Glomerular endothelial cell (primary cell): ENCODE results near the gene STAC3. TPM values are rescaled to one million over a fixed set of nuclear protein-coding genes. Genes with fewer than 3 reads are reported as not detected.

Source experiments
- DNase-seq: peaks from one replicate; pipeline ENCODE4 v3.0.0-alpha.2; 2011; ENCODE audit warnings: low read depth, low spot score; ENCODE audit errors: extremely low read depth
- total RNA-seq: library from RNA; depleted of rRNA; stranded (reverse); fragments of >200 nt; gene quantifications from 2 replicates; pipeline ENCODE4 v1.2.3, GENCODE V29; 2015

Gene STAC3
- total RNA-seq, 1 donor from 2014 or later = 0.18 TPM

DNA sequence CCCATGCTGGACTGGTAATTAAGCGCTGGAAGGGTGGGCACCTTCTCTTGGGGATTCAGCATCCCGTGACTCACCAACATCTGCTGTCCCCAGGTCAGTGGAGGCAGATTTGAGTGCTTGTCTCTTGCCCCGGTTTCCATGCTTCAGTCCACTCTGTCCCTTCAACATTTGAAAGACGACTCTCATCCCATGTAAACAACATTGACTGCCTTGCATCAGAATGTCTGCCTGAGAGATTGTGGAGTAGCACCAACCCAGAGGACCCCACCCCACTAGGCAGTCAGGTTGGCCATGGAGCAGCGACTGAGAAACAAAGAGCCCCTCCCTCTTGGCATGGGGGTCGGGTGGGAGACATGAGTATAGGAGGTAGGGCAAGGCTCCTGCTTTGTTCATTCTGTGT is 4.9 kb upstream of the STAC3 start:
- DNase-seq = no peak

GRCh38 chr12:57254506-57255280 is 3.7 kb upstream of the STAC3 start:
- DNase-seq = no peak

- DNase-seq = no peak
Observed at GRCh38 chr12:57250541-57250940, 446 bp downstream of the STAC3 start.

DNA sequence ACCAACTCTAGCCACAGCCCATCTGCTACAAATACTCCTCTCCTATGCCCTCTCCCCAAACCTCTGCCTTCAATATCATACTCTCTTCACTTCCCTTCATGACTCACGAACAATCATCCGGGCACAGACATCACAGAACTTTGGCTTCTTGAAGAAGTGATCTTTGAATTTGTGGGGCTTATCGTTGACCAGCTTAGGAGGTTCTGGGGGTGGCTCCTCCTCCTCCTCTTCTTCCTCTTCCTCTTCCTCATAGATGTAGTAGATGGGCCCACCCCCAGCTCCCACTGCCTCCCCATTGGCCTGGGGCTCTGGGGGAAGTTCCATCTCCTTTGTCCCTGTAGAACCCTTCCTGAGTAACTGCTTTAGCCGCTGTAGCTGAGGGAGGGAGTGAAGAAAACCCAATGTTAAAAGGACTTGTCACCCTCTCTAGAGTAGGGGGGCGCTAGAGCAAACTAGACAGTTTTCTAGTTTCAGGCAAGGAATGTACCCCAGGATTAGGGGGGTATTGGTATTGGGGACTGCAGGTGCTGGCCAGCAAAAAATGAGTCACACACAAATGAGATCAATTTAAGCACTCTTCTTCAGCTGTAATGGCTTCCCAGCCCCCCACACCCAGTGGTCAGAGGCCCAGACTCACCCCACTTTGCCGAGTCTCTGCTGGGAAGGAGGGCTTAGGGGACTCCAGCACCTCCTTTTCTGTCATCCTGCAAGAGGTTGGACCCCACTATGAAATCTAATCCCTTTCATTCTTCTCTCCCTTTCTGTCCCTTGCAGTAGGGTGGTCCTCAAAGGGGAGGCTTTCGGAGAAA is 1.8 kb downstream of the STAC3 start:
- no peak for DNase-seq

- DNase-seq = no peak
Observed at GRCh38 chr12:57247041-57247440, 3.9 kb downstream of the STAC3 start.

DNA sequence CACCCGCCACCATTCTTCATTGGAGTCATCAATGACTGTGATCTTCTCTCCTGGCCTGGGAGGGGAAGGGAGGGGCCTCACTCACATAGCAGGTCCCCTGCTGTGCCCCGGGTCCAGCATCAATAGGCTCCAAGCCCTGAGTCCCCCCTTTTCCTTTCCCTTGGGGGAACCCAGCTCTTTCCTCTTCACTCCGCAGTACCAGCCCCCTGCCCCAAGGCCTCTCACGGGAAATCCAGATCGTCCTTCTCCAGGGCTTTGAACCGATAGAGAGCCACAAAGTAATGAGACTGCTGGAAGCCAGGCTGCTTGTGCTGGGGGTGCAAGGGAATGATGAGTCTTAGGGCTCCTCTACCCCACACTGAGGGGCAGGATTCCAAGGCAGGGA is 6.7 kb downstream of the STAC3 start:
- no peak for DNase-seq

GRCh38 chr12:57243521-57244311 is 7.3 kb downstream of the STAC3 start:
- no peak for DNase-seq

DNA sequence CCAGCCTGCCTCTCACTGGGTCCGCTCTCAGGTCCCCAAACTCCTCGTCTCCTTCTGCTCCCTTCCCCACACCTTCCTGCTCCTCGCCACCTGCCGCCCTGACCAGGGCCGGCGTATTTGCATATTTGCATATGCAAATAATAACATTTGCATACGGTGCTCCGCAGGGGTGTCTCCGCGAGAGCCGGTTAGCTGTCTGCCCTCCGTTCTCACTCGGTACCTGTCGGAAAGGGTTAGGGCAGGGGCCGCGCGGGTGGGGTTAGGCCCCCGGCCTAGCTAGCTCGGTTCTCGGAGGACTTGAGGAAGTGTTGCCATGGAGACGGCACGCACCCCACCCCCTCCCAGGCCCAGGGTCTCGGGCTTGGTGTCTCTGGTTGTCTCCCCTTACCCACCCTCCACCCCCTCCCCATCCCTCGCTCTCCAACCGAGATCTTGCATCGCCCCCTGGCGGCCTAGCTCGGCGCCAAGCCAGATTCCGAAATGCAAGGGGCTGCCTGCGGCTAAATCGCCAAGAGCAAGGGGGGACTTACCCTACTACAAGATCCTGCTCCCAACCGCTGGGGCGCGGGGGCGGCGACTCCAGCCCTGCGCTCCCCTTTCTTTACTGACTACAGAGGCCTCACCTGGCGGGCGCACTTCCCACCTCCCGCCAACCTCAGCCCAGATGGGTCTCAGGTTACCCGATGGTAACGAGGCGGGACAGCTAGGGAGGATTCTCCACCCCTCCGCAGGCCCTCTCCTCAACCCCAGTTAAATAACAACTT is 8.1 kb downstream of the STAC3 start:
- DNase-seq = no peak

GRCh38 chr12:57242329-57242690 is 8.7 kb downstream of the STAC3 start:
- DNase-seq = no peak

GRCh38 chr12:57241402-57242310 is 9.3 kb downstream of the STAC3 start:
- no peak for DNase-seq

DNA sequence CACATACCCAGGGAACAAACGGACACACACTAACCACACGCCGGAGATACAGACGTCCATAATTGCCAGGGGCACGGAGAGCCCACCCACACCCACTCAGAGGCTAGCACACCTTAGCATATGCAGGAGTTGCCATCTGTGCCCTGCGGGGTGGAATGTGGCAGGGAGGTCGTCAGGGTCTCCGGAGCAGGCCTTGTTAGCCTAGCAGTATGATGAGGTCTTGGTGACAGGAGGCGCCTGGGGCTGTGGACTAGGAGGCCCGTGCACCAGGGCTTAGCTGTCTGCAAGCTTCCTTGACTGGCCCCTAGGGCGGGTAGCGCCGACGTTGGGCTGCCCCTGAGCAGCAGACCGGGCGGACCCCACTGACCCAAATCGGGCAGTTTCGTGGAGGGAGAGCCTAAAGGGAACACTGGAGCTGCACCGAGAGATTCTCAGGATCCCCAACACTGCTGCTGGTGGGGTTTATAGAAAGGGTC is 10.0 kb downstream of the STAC3 start:
- no peak for DNase-seq

GRCh38 chr12:57240066-57240921 is 10.7 kb downstream of the STAC3 start:
- DNase-seq = no peak

- DNase-seq = no peak
Observed at GRCh38 chr12:57239587-57240065, 11.4 kb downstream of the STAC3 start.

- DNase-seq = no peak
Observed at GRCh38 chr12:57238854-57239554, 12.0 kb downstream of the STAC3 start.

- no peak for DNase-seq
Observed at GRCh38 chr12:57237932-57238853, 12.8 kb downstream of the STAC3 start.

DNA sequence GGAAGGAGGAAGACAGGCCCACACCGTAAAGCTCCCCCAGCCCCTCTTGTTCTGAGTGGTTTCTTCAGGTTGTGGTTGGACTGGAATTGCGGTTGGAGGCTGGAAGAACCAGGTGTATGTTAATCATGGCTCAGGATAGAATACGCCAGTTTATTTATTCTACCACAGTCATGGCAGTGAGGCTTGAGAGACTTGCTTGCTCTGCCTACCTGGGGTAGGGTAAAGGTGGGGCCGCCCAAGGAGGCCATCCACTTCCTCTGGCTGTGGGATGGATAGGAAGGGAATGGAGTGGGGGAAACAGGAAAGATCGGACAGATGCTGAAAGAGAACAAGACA is 13.4 kb downstream of the STAC3 start:
- DNase-seq = no peak
